NCI-H187 treated with DMSO at 0.1 percent for 48 hours (cell line): ENCODE measurements around the gene TUBG2.

Experiments
- DNase-seq: peaks from one replicate; lab custom pipeline; 2025; lab: John Stamatoyannopoulos, UW

TUBG2 gene

GRCh38 chr17:42677012-42677857, 18.2 kb downstream of the TUBG2 start:
- peak; percentile 95 for DNase-seq

GRCh38 chr17:42677921-42678781, 19.1 kb downstream of the TUBG2 start:
- DNase-seq = peak; percentile 28

- DNase-seq = no peak
Measured at GRCh38 chr17:42678951-42679491, 19.9 kb downstream of the TUBG2 start.

GRCh38 chr17:42679492-42680330, 20.6 kb downstream of the TUBG2 start:
- no peak for DNase-seq

- no peak for DNase-seq
Measured at GRCh38 chr17:42680331-42680808, 21.3 kb downstream of the TUBG2 start.

- DNase-seq = no peak
Measured at GRCh38 chr17:42681976-42682721, 23.1 kb downstream of the TUBG2 start, which contains the start of gene CNTNAP1. Gene CNTNAP1, plus strand, starts transcription at chr17:42682531. Its CDS starts 299 bp downstream, at chr17:42682830.

- no peak for DNase-seq
Measured at GRCh38 chr17:42682722-42683403, 23.8 kb downstream of the TUBG2 start.

GRCh38 chr17:42683407-42684034, 24.4 kb downstream of the TUBG2 start:
- DNase-seq = no peak

- no peak for DNase-seq
Measured at GRCh38 chr17:42684929-42685556, 26.0 kb downstream of the TUBG2 start.

GRCh38 chr17:42685831-42686230, 26.7 kb downstream of the TUBG2 start:
- no peak for DNase-seq

- DNase-seq = no peak
Measured at GRCh38 chr17:42686520-42687128, 27.5 kb downstream of the TUBG2 start.

- DNase-seq = no peak
Measured at GRCh38 chr17:42687707-42688320, 28.7 kb downstream of the TUBG2 start.

GRCh38 chr17:42690596-42690995, 31.5 kb downstream of the TUBG2 start:
- no peak for DNase-seq

- no peak for DNase-seq
Measured at GRCh38 chr17:42691021-42691545, 32.0 kb downstream of the TUBG2 start.

GRCh38 chr17:42692489-42692888, 33.4 kb downstream of the TUBG2 start:
- no peak for DNase-seq

- no peak for DNase-seq
Measured at GRCh38 chr17:42694524-42694923, 35.4 kb downstream of the TUBG2 start.

- no peak for DNase-seq
Measured at GRCh38 chr17:42695500-42695899, 36.4 kb downstream of the TUBG2 start.
